HepG2 (cell line): Measurements from ENCODE around the gene KIF3C. TPM values are rescaled to one million over a fixed set of nuclear protein-coding genes. Genes with fewer than 3 reads are reported as not detected.

Experiments used
- EZH2 ChIP-seq: conservative IDR thresholded peaks from 2 replicates; pipeline ENCODE4 v1.6.1; 2012; ENCODE audit warnings: mild to moderate bottlenecking, low read depth, low read length, moderate library complexity
- FLYWCH1 ChIP-seq: sonication (generic); formaldehyde crosslinking; IDR thresholded peaks from 2 replicates; pipeline ENCODE4 v1.8.1; 2023; ENCODE audit warnings: mild to moderate bottlenecking, missing genetic modification reagents
- FOSL1 ChIP-seq: sonication (generic); formaldehyde crosslinking; IDR thresholded peaks from 2 replicates; pipeline ENCODE4 v1.9.0; 2021; ENCODE audit warnings: missing genetic modification reagents, borderline replicate concordance
- MAZ ChIP-seq, 2 experiments: sonication (generic) in 1 of 2; formaldehyde crosslinking in 1 of 2; IDR thresholded peaks; 2 replicates each; pipeline versions ENCODE4 v1.5.0 to v1.6.1; 2012 to 2020; ENCODE audit warnings: low read depth in 2 of 2, mild to moderate bottlenecking in 2 of 2, borderline replicate concordance in 1 of 2, improper control_type of control experiment in 1 of 2, low read length in 1 of 2, missing genetic modification reagents in 1 of 2, moderate library complexity in 1 of 2
- POLR2AphosphoS2 ChIP-seq: IDR thresholded peaks from 2 replicates; pipeline ENCODE4 v1.6.1; 2011; ENCODE audit warnings: low read depth, low read length, improper control_type of control experiment
- SRSF1 ChIP-seq: fragments of 200-400 bp; formaldehyde crosslinking; optimal IDR thresholded peaks from 2 replicates; pipeline ENCODE3; 2017; ENCODE audit warnings: mild to moderate bottlenecking, low read depth, low read length, moderate library complexity
- TFAP4 ChIP-seq: sonication (generic); IDR thresholded peaks from 2 replicates; pipeline ENCODE4 v1.6.1; 2016; ENCODE audit warnings: low read depth, borderline replicate concordance
- ZIK1 ChIP-seq: sonication (generic); formaldehyde crosslinking; IDR thresholded peaks from 2 replicates; pipeline ENCODE4 v1.5.0; 2020; ENCODE audit warnings: mild to moderate bottlenecking, low read depth, missing genetic modification reagents, borderline replicate concordance
- ZNF335 ChIP-seq: sonication (generic); formaldehyde crosslinking; IDR thresholded peaks from 2 replicates; pipeline ENCODE4 v1.4.0; 2020; ENCODE audit warnings: missing genetic modification reagents
- ZNF616 ChIP-seq: sonication (generic); formaldehyde crosslinking; IDR thresholded peaks from 2 replicates; pipeline ENCODE4 v1.5.0; 2020; ENCODE audit warnings: low read depth, mild to moderate bottlenecking, missing genetic modification reagents
- ZNF691 ChIP-seq: sonication (generic); formaldehyde crosslinking; IDR thresholded peaks from 2 replicates; pipeline ENCODE4 v1.4.0; 2020; ENCODE audit warnings: missing genetic modification reagents, low read depth, mild to moderate bottlenecking, borderline replicate concordance
- ZNF83 ChIP-seq: sonication (generic); formaldehyde crosslinking; IDR thresholded peaks from 2 replicates; pipeline ENCODE4 v1.4.0; 2020; ENCODE audit warnings: missing genetic modification reagents, mild to moderate bottlenecking, borderline replicate concordance
- ZSCAN31 ChIP-seq: sonication (generic); formaldehyde crosslinking; IDR thresholded peaks from 2 replicates; pipeline ENCODE4 v1.5.0; 2020; ENCODE audit warnings: low read depth, mild to moderate bottlenecking, missing genetic modification reagents
- polyA plus RNA-seq, 8 experiments: library from polyadenylated mRNA; depleted of rRNA in 3 of 8; stranded (reverse) in 7 of 8; unstranded in 1 of 8; fragments of >200 nt; fragmentation: Illumina TruSeq in 4 of 8; extraction: Trizol in 4 of 8; gene quantifications; 2 replicates each; pipeline versions ENCODE4 v1.2.1 to v1.2.3, GENCODE V29; 2011 to 2016; ENCODE audit warnings: low read depth in 4 of 8, missing spikeins in 1 of 8, mixed read lengths in 1 of 8; ENCODE audit not compliant: insufficient read depth in 1 of 8
- total RNA-seq, 5 experiments: library from RNA; depleted of rRNA; stranded (reverse); fragments of >200 nt; fragmentation: Illumina TruSeq; extraction: Trizol; gene quantifications; 2 replicates each; pipeline ENCODE4 v1.2.3, GENCODE V29; 2016; ENCODE audit warnings: low read depth in 1 of 5
- TF ChIP-seq, protein P1 (sequence below): sonication (generic); formaldehyde crosslinking; IDR thresholded peaks from 2 replicates; pipeline ENCODE4 v1.4.0; 2020; ENCODE audit warnings: missing genetic modification reagents
- TF ChIP-seq, protein P2 (sequence below), 2 experiments: IDR thresholded peaks; 2 replicates each; pipeline ENCODE4 v1.6.1; 2011 to 2012; ENCODE audit warnings: low read length in 2 of 2, borderline replicate concordance in 1 of 2, low read depth in 1 of 2, mild to moderate bottlenecking in 1 of 2, moderate library complexity in 1 of 2

The KIF3C gene
- total and polyA plus RNA-seq, 2 of the 13 experiments (the other 11 are each of a cell fraction or from before 2014, with no cell fraction given), result 3.6 to 4.9 TPM

- TF ChIP-seq SRSF1 (peak; percentile 87), FOSL1 (CRISPR knock-in tag) (no peak), ZIK1 (CRISPR knock-in tag) (no peak), ZNF691 (no peak), ZNF83 (CRISPR knock-in tag) (peak; percentile 42; the same call in 1 of the 2 replicates), ZSCAN31 (CRISPR knock-in tag) (no peak), FLYWCH1 (CRISPR knock-in tag) (no peak), EZH2 (no peak), ZNF616 (no peak), POLR2AphosphoS2 (no peak), ZNF335 (0 out of 2 replicates have a peak, but pooled peaks have one; percentile 28), TFAP4 (peak; percentile 31; the same call in 1 of the 2 replicates), MAZ (IDR thresholded peaks at IDR 0.05; ENCODE audit: borderline replicate concordance, low read depth, low read length) (no peak), MAZ (CRISPR knock-in tag; IDR thresholded peaks at IDR 0.05; ENCODE audit: low read depth) (peak; percentile 62; the same call in 1 of the 2 replicates)
- TF ChIP-seq, protein P1, sequence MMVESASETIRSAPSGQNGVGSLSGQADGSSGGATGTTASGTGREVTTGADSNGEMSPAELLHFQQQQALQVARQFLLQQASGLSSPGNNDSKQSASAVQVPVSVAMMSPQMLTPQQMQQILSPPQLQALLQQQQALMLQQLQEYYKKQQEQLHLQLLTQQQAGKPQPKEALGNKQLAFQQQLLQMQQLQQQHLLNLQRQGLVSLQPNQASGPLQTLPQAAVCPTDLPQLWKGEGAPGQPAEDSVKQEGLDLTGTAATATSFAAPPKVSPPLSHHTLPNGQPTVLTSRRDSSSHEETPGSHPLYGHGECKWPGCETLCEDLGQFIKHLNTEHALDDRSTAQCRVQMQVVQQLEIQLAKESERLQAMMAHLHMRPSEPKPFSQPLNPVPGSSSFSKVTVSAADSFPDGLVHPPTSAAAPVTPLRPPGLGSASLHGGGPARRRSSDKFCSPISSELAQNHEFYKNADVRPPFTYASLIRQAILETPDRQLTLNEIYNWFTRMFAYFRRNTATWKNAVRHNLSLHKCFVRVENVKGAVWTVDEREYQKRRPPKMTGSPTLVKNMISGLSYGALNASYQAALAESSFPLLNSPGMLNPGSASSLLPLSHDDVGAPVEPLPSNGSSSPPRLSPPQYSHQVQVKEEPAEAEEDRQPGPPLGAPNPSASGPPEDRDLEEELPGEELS (CRISPR knock-in tag), result peak; percentile 40; the same call in 1 of the 2 replicates
- TF ChIP-seq, protein P2, sequence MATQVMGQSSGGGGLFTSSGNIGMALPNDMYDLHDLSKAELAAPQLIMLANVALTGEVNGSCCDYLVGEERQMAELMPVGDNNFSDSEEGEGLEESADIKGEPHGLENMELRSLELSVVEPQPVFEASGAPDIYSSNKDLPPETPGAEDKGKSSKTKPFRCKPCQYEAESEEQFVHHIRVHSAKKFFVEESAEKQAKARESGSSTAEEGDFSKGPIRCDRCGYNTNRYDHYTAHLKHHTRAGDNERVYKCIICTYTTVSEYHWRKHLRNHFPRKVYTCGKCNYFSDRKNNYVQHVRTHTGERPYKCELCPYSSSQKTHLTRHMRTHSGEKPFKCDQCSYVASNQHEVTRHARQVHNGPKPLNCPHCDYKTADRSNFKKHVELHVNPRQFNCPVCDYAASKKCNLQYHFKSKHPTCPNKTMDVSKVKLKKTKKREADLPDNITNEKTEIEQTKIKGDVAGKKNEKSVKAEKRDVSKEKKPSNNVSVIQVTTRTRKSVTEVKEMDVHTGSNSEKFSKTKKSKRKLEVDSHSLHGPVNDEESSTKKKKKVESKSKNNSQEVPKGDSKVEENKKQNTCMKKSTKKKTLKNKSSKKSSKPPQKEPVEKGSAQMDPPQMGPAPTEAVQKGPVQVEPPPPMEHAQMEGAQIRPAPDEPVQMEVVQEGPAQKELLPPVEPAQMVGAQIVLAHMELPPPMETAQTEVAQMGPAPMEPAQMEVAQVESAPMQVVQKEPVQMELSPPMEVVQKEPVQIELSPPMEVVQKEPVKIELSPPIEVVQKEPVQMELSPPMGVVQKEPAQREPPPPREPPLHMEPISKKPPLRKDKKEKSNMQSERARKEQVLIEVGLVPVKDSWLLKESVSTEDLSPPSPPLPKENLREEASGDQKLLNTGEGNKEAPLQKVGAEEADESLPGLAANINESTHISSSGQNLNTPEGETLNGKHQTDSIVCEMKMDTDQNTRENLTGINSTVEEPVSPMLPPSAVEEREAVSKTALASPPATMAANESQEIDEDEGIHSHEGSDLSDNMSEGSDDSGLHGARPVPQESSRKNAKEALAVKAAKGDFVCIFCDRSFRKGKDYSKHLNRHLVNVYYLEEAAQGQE (IDR thresholded peaks at IDR 0.05; ENCODE audit: borderline replicate concordance in 1 of 2, low read depth in 1 of 2, low read length in 2 of 2), result no peak
Observed at GRCh38 chr2:25877431-25878360, 104.6 kb downstream of the KIF3C start (continued).
